8988T (cell line): ENCODE data around the gene TRPM2.

Source experiments
- DNase-seq: peaks from one replicate; pipeline ENCODE4 v3.0.0; 2011

Gene TRPM2

DNA sequence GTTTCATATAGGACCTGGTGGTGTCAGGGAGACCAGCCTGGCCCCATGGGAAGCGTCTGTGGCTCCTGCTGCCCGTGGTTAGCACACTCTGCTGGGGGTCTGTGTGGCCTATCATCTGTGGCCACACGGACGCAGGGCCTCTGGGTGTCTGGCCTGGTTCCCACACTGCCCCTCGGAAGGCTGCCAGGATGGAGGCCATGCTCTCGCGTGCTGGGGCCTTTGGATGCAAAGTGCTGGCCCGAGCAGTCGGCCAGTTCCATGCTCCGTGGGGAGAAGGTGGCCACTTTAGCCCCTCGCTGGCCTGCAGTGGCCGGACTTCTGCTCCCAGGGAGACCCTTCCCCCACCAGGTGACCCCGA is 81.1 kb downstream of the TRPM2 start:
- no peak for DNase-seq

DNA sequence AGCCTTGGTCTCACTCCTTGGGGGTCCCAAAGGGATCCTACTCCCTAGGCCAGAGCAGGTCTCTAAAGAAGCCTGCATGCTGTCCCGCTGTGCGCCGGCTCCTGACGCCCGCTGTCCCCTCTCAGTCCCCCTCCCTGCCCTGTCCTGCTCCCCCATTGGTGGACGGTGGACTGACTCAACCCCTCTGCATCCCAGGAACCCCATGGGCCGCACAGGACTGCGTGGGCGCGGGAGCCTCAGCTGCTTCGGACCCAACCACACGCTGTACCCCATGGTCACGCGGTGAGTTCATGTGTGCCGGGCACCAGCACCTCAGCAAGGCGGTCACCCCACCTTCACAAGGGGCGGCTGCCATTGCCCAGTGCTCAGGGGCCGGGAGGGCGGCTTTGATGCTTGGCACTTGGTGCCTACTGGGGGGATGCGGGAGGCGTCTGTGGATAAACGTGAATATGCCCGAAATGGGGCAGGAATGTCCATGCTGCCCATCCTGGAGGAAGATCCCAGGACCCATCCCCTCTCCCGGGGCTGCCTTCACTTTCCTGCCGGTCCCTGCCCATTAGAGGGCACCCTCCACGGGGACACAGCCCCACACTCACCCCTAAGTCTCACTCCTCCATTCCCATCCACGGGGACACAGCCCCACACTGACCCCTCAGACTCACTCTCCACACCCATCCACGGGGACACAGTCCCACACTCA is 81.7 kb downstream of the TRPM2 start:
- DNase-seq = no peak

DNA sequence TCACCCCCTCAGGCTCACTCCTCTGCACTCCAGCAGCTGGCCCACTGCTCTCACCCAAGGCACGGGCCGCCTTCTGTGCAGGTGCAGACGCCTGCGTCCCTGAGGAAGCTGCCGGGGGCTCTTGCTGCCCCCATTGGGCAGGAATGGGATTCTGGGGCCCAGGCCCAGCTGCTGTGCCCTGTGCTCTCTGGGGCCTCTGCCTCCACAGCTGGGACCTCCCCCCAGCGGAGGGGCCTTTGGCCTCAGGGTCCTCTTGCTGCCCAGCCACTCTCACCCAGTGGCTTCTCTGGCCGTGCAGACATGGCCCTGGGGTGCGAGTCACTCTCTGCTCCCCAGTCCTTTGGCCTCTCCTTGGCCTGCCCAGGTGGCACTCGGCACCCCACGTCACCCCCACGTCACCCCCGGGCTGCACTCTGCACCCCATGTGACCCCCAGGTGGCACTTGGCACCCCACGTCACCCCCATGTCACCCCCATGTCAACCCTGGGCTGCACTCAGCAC is 82.7 kb downstream of the TRPM2 start:
- DNase-seq = no peak

DNA sequence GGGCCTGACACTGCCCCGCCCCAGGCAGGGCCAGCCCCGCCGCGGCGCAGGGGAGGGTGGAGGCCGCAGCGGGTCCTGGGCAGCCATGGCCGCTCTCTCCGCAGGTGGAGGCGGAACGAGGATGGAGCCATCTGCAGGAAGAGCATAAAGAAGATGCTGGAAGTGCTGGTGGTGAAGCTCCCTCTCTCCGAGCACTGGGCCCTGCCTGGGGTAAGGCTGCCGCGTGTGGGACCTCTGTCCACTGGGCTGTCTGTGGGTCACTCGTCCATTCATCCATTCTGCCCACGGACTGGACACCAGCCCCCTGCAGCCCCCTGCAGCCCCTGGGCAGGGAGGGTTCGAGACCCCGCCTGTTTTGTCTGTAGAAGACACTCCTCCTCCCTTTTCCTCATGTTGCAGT is 83.5 kb downstream of the TRPM2 start:
- no peak for DNase-seq

DNA sequence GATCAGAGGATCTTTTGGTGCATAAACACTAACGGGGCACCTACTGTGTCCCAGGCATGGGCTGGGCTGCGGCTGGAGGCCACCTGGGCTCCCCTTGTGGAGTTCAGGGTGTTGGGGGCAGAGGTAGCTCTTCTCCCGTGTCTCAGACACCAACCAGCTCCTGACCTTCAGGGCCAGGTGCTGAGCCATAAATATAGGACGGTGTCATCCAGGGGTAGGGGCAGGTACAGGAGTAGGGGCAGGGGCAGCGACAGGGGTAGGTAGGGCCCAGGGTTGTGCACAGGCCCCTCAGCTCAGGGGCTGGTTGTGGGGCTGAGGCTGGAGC is 83.9 kb downstream of the TRPM2 start:
- DNase-seq = no peak

DNA sequence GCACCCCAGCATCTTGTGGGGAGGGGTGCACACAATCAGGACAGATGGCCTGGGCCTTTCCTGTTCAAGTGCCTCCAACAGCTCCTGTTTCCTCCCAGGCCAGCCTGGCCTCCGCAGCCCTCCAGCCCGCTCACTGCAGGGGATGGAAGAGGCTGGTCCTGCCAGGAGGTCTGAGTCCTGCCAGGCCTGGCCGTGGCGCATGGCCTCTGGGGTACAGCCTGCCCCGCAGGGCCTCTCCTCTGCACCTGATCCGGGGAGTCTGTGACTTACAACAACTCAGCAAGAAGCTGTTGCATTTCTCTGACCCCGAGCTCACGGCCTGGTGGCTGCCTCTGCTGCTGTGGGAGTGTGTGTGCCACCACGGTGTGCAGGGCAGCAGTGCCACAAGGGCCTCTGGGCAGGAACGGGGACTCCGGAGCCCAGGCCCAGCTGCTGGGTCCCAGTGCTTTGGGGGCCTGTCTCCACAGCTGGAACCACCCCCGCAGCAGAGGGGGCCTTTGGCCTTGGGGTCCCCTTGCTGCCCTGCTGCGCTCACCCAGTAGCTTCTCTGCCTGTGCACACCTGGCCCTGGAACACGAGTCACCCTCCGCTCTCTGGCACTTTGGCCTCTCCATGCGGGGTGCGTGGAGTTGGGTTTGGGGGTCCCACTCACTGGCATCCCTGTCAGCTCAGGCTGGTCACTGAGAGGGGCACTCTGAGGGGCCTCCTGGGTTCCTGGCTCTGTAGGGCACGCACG is 84.4 kb downstream of the TRPM2 start:
- DNase-seq = no peak

DNA sequence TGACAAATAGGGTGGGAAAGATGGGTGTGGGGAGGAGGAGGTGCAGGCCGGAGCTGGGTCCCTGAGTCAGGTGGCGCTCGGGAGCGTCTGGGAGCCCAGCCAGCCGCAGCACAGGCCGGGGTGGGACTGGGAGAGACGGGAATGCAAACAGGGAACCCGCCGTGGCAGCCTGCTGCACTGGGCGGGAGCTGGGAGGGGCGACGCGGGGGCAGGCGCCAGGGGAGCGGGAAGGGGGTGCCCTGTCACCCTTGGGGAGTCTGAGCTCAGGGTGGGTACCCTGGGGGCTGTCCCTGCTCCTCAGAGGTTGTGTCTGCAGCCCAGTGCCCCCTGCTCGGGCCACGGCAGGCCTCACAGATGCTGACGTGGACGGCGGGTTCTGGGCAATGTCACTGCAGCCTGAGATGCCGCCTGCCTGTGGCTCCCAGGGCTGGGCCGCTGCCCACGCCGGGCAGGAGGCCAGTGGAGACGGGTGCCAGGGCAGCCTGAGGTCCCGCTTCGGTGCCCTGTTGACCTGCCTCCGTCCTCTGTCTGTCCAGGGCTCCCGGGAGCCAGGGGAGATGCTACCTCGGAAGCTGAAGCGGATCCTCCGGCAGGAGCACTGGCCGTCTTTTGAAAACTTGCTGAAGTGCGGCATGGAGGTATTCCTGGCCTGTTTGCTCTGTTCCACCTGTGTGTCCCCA is 85.2 kb downstream of the TRPM2 start:
- no peak for DNase-seq

DNA sequence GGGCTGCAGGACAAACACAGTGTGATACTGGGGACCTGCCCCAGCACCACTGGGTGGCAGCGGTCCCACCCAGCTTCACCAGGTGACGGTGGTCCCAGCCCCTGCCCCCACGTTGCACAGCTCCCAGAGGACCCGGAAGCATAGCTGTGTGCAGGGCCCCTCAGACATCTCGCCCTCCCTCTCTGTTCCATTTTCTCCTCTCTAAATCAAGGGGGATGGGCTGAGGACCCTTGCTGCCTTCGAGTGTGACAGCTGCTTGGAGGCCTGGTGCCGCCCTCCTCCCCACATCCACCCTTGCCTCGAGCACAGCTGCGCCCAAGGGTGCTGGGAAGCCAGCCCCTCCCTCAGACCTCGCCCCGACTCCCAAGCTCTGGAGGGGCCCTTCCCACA is 85.8 kb downstream of the TRPM2 start:
- no peak for DNase-seq

DNA sequence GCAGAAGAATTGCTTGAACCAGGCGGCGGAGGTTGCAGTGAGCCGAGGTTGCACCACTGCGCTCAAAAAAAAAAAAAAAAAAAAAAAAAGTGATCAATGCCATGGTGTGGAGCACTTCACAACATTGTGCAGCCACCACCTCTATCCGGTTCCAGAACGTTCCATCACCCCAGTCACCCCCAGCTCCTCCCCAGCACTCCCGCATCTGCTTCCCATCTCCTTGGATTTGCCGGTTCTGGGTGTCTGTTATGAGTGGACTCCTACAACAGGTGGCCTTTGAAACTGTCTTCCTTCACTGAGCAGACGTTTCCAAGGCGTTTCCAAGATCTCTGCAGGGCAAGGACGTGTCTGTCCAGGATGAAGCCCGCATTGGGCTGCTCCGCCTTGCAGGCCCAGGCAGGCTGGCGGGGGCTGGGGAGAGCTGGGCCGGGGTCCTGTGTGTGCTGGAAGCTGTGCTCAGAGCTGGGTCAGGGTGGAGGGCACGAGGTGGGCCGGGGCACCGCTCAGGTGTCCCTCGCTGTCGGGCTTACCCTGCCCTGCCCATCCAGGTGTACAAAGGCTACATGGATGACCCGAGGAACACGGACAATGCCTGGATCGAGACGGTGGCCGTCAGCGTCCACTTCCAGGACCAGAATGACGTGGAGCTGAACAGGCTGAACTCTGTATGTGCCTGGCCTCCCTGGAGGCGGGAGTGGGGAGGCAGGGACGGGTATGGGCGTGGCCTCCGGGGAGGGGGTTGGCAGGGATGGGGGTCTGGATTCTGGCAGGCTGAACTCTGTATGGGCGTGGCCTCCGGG is 87.0 kb downstream of the TRPM2 start:
- DNase-seq = no peak

DNA sequence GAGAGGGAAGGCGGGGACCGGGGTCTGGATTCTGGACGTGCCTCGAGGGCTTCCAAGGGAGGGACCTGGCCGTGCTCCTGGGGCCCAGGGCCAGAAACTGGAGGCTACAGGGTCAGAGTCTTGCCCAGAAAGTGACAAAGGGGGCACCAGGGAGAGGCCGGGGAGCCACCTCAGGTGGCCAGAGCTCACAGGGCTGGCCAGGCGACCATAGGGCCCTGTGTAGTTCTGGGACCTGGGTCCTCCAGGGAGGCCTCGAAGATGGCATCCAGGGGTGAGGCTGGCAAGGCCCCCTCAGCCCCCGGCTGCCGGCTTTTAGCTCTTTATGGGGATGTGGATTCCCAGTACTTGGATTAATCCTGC is 87.6 kb downstream of the TRPM2 start:
- DNase-seq = no peak

DNA sequence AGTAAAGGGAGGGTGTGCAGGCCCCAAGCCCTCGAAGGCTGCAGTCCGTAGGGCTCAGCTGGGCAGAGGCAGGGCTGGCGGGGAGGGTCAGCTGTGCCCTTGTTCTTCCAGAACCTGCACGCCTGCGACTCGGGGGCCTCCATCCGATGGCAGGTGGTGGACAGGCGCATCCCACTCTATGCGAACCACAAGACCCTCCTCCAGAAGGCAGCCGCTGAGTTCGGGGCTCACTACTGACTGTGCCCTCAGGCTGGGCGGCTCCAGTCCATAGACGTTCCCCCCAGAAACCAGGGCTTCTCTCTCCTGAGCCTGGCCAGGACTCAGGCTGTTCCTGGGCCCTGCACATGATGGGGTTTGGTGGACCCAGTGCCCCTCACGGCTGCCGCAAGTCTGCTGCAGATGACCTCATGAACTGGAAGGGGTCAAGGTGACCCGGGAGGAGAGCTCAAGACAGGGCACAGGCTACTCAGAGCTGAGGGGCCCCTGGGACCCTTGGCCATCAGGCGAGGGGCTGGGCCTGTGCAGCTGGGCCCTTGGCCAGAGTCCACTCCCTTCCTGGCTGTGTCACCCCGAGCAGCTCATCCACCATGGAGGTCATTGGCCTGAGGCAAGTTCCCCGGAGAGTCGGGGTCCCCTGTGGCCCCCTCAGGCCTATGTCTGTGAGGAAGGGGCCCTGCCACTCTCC is 88.3 kb downstream of the TRPM2 start:
- no peak for DNase-seq

DNA sequence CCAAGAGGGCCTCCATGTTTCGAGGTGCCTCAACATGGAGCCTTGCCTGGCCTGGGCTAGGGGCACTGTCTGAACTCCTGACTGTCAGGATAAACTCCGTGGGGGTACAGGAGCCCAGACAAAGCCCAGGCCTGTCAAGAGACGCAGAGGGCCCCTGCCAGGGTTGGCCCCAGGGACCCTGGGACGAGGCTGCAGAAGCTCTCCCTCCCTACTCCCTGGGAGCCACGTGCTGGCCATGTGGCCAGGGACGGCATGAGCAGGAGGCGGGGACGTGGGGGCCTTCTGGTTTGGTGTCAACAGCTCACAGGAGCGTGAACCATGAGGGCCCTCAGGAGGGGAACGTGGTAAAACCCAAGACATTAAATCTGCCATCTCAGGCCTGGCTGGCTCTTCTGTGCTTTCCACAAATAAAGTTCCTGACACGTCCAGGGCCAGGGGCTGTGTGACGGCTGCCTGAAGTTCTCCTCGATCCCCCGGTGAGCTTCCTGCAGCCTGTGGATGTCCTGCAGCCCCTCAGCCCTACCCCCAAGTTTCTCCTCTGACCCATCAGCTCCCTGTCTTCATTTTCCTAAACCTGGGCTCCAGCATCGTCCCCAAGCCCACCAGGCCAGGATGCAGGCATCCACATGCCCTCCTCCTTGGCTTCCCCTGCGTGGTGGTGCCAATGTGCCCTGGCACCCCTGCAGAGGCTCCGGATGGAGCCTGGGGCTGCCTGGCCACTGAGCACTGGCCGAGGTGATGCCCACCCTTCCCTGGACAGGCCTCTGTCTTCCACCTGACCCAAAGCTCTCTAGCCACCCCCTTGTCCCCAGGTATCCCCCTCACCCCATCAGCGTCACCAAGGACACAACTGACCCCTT is 89.1 kb downstream of the TRPM2 start:
- no peak for DNase-seq

DNA sequence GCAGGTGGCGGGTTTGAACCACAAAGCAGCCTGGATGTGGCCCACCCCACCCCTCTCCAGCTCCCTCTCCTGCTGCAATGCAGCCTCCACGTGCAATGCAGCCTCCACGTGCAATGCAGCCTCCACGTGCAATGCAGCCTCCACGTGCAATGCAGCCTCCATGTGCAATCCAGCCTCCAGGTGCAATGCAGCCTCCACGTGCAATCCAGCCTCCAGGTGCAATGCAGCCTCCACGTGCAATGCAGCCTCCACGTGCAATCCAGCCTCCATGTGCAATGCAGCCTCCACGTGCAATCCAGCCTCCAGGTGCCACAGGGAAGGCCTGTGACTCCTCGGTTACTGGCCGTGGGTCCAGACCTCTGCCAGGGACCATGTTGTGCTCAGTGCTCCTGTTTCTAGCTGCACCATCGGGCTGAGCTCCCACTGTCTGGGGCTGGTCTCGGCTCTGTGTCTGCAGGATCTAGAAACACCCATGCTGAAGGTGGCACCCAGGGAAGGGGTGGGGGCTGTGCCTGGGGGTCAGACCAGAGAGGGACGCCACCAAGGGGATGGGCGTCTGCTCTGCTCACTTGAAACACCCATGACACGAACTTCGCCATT is 90.0 kb downstream of the TRPM2 start:
- DNase-seq = no peak

DNA sequence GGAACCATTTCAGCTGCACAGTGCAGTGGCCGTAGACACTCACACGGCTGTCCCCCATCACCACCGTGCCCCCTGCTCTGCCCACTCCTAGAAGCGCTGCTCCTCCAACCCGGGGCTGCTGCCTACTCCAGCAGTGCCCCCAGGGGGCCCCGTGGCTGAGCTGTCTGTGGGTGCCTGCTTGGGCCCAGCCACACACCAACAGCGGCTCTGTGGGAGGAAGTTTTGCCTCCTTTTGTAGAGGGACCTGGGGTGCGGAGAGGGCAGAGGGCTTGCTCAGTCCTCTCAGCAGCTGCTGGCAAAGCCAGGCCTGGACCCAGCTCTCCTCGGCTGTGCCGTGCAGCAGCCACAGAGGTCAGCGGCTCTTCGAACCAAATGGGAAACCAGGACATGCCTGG is 90.5 kb downstream of the TRPM2 start:
- DNase-seq = no peak

DNA sequence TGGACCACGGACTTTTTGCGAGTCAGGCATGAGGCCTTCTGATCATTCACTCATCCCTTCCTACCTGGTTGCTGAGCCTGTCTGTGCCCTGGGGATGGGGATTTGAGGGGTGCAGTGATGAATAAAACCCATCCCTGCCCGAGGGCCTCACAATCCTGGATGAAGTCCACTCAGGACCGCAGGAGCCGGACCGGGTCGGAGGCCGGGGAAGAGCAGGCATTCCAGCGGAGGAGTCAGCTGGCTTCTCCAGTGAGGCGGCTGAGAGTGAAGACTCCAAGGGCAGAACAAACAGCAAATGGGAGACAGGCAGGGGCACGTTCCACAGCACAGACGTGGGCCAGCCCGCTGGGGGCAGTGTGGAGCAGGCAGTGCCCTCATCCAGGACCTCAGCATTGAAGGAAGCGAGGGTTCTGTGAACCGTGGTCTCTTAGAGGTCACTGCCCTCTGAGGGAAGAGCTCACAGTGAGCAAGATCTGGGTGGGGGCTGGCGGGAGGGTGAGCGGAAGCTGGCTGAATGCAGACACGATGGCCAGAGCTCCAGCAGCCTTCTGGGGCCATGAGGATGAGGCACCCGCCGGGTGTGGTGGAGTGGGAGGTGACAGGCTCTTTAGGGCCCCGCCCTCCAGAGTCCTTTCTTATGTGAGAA is 91.0 kb downstream of the TRPM2 start:
- no peak for DNase-seq

DNA sequence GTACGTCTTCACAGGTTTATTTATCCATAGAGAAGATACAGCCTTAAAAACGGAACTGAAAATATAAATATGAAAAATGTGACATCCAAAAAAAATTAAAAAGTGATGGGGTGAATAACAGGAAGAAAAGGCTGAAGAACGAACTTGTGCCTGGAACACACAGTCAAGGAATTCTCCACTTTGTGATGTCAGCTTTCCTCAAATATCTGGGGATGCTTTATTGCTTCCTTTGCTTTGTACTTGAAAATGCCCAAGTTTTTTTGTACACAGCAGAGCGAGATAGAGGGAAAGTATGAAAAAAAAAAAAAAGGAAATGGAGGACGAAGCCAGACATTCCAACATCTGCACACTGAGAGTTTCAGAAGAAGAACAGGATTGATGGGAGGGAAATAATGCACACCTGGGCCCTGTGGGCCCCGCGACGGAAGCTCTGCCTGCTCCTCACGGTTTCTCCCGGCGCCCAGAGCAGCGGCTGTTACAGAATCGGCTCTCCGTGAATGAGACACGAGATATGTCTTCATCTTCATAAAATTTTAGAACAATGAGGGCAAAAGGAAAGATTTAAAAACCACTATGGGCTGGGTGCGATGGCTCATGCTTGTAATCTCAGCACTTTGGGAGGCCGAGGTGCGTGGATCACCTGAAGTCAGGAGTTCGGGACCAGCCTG is 91.9 kb downstream of the TRPM2 start:
- no peak for DNase-seq

DNA sequence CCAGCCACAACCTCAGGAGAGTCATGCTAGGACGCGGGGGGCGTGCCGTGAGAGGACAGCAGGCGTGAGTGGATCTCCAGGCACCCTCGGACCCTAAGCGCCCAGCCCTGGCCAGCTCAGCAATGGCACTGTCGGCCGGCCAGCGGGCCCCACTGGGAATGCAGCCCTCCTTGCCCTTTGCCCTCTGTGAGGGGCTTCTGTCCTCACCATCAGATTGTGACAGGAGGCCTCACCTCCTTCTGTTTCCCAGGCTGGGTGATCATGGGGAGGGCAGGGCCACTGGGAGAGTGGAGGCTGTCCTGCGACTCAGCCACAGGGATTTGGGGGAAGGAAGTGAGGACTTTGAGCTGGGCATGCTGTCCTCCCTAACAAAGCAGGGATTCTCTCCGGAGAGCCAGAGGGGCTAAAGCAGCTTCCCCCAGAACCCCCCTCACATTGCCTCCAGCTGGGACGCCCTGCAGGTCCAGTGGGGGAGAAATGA is 95.3 kb downstream of the TRPM2 start:
- no peak for DNase-seq

DNA sequence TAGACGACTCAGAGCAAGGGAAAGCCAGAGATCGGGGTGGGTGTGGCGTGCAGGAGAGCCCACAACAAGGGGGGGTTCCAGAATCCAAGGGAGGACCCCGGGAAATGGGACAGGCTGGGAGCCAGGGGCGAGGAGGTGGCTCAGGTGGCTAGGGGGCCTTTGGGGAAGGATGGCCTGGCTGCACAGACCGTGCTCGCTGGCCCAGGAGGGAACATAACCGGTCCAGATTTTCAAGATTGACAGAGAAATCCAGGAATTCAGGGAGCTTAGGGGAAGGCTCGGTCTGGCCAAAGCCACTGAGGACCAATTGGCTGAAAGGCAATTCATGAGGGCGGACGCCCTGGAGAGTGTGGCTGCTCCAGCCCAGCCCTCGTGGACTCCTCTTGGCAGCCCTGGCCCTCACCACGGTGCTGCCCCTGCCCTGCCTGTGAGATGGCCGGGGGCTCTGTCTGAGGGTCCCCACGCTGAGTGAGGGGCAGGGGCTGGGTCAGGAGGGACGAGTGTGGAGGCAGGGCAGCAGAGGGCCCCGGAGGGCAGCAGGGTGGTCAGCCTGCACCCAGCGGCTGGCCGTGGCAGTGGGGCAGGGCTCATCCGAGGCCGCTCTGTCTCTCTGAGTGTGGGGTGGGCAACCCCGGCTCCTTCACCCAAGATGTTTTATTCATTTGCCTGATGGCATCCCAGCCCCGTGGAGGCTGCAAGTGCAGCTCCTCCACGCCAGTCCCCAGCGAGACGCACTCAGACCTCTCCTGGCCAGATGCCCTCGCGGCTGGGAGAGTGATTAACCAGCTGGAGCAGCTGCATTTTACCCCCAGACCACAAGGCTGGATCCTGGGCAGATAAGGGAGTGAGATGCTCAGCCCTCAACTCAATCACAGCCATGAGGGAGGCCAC is 96.3 kb downstream of the TRPM2 start:
- DNase-seq = no peak

DNA sequence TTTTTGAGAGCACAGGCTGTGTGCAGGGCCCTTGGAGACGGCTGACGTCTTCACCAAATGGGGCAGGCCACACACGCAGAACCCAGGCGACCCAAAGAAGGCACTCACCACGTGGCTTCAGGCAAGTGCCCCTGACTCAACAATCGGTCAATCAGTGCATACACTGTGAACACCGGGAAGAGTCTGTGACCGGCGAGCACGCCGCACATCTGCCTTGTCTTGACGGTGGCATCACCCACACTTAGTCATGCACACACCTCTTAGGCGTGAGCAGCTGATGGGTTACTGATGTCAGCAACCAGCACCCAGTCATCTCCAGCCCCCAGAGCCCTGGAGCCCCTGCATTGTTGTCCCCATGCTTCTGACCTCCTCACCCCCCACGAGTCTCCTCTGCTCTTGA is 97.0 kb downstream of the TRPM2 start:
- DNase-seq = no peak
